Activated CD8-positive, alpha-beta memory T cell treated with anti-CD3 and anti-CD28 coated beads, Interleukin-2, amount 50 U/mL, for 24 hours (primary cell): Measurements from ENCODE around the gene ANKRD6.

Experiments used
- DNase-seq: peaks from one replicate; pipeline ENCODE4 v3.0.0-alpha.2; 2020; ENCODE audit errors: extremely low read depth

Gene ANKRD6

GRCh38 chr6:89657445-89658158, 224.7 kb downstream of the ANKRD6 start:
- no peak for DNase-seq

- no peak for DNase-seq
Observed at GRCh38 chr6:89660981-89661380, 228.0 kb downstream of the ANKRD6 start.

GRCh38 chr6:89661559-89661958, 228.6 kb downstream of the ANKRD6 start:
- DNase-seq, result no peak

- DNase-seq, result no peak
Observed at GRCh38 chr6:89662659-89663223, 229.8 kb downstream of the ANKRD6 start.

GRCh38 chr6:89667872-89668556, 235.1 kb downstream of the ANKRD6 start:
- DNase-seq, result no peak

- DNase-seq, result no peak
Observed at GRCh38 chr6:89669002-89669401, 236.1 kb downstream of the ANKRD6 start.

- no peak for DNase-seq
Observed at GRCh38 chr6:89670935-89671565, 238.1 kb downstream of the ANKRD6 start.

- no peak for DNase-seq
Observed at GRCh38 chr6:89675949-89676748, 243.2 kb downstream of the ANKRD6 start.

- no peak for DNase-seq
Observed at GRCh38 chr6:89678531-89678930, 245.6 kb downstream of the ANKRD6 start.

- DNase-seq, result no peak
Observed at GRCh38 chr6:89679215-89680120, 246.5 kb downstream of the ANKRD6 start.

GRCh38 chr6:89680150-89680549, 247.2 kb downstream of the ANKRD6 start:
- no peak for DNase-seq

GRCh38 chr6:89680551-89680950, 247.6 kb downstream of the ANKRD6 start:
- DNase-seq, result no peak

- DNase-seq, result no peak
Observed at GRCh38 chr6:89681983-89682564, 249.1 kb downstream of the ANKRD6 start.

- no peak for DNase-seq
Observed at GRCh38 chr6:89682991-89683390, 250.0 kb downstream of the ANKRD6 start.
